ENCODE results near the gene DRD5.

Gene DRD5

DNA sequence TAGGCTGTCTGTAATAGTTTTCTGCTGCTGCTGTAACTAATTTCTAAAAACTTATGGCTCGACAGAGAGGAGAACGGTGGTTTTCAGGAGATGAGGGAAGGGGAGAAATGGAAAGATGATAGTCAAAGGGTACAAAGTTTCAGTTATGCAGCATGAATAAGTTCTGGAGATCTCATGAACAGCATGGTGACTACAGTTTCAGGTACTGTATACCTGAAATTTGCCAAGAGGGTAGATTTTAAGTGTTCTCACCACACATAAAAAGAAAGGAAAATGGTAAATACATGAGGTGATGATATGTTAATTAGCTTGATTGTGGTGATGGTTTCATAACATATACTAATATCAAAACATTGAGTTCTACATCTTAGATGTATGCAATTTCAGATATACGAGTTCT lies 34.9 kb downstream of the DRD5 start:
- DNase-seq (ENCODE audit: low spot score) = no peak

- DNase-seq (ENCODE audit: low spot score) = no peak
Observed at GRCh38 chr4:9820343-9820742, 38.9 kb downstream of the DRD5 start.

DNA sequence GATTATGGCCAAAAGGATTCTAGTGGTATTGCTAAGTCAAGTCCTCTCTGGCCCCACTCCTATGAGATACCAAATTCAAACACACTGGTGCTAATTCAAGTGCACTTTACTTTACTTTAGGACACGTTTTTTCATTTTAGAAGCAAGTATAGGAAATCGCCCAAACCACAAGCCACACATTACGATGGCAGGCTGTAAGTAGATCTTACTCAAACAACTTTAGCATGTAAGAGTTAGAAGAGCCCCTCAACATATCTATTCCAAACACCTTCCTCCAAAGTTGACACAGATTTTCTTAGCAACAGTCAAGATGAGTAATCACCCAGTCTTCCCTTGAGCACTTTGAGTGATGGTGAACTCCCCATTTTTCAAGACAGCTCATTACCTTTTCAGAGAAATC lies 43.6 kb downstream of the DRD5 start:
- DNase-seq (ENCODE audit: low spot score) = no peak

GRCh38 chr4:9826551-9826950 lies 45.1 kb downstream of the DRD5 start:
- DNase-seq (ENCODE audit: low spot score) = no peak

DNA sequence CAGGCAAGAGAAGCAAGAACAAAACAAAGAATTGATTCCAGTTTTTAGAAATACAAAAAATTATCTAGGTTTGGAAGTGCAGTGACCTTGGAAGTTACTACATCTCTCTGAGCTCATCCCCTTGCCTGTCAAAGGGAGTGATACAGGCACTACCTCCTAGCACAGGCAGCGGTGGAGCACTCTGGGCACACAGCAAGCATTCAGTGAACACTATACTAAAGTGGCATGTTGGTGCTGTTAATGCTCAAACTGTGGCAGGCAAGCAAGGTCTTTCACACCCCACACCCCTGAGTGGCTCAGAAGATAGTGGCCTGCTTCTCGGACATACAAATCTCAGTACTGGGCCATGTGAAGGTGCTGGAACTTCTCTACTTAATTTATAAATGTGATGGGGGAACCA lies 51.2 kb downstream of the DRD5 start:
- no peak for DNase-seq (ENCODE audit: low spot score)

DNA sequence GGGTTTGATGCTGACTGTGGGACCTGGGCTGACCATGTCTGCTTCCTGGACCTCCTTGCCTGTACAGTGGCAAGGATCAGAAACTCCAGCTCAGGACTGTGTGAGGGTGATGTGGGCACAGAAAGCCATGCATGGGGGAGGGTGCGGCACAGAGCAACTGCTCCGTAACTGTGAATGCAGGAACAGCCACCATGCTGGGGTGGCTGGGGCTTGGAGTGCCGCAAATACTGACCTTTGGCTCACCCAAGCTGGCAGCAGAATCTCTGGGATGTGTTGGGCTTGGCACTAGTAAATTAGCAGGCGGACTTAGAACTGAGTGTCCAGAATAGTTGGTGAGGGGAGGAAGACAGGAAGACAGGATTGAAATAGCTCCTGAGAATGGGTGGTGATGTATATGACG lies 52.0 kb downstream of the DRD5 start:
- DNase-seq (ENCODE audit: low spot score) = no peak
